ENCODE data around the gene POLR1E. TPM values are rescaled to one million over a fixed set of nuclear protein-coding genes. Genes with fewer than 3 reads are reported as not detected.

The POLR1E gene
- total and polyA plus RNA-seq, 2 donors (not counting 3 experiments of a cell fraction or from before 2014, with no cell fraction given) = 9.0 to 21.2 TPM

GRCh38 chr9:37543468-37543867 lies 57.7 kb downstream of the POLR1E start:
- Histone ChIP-seq H3K79me2 (ENCODE audit: control insufficient read depth, insufficient read depth, low read length) (no peaks in the 10 kb centered on the region), H3K4me1 (ENCODE audit: control insufficient read depth, extremely low read depth, insufficient read depth, low read length) (no peaks in the 10 kb centered on the region), H4K20me1 (replicated peaks; ENCODE audit: control insufficient read depth, extremely low read depth, insufficient read depth, low read length) (no peaks in the 10 kb centered on the region), H3K9me1 (replicated peaks; ENCODE audit: control insufficient read depth, extremely low read depth, insufficient read depth, low read length) (no peaks in the 10 kb centered on the region), H3K27me3 (ENCODE audit: control insufficient read depth in 2 of 2, insufficient read depth in 2 of 2, low read length in 2 of 2) (no peaks in the 10 kb centered on the region), H3K4me2 (ENCODE audit: insufficient read depth, low read length) (no peak overlapping the region), H3K4me3 (replicated peaks in 1 of 3; ENCODE audit: insufficient read depth in 1 of 3, low read depth in 1 of 3, low read length in 3 of 3) (no peak overlapping the region), H3K9ac (replicated peaks; ENCODE audit: extremely low read depth, insufficient read depth, low read length) (no peak overlapping the region), H3K9me3 (replicated peaks; ENCODE audit: control insufficient read depth, insufficient read depth, low read length) (no peaks in the 10 kb centered on the region), H3K36me3 (ENCODE audit: control insufficient read depth in 2 of 2, extremely low read depth in 1 of 2, insufficient read depth in 2 of 2, low read length in 2 of 2) (peaks cover 2 to 14% of the 10 kb centered on the region in 2 experiments), H2AFZ (ENCODE audit: low read depth, low read length) (no peak overlapping the region), H3K27ac (ENCODE audit: insufficient read depth, low read depth, low read length) (no peak overlapping the region)
- intact Hi-C loops (cut with micrococcal nuclease) (no loop called here), dilution Hi-C loops (cut with MboI; ENCODE audit: extremely low pct_ligation_motif_present, low sequenced_read_pairs) (no loop called here)
- ChIA-PET CTCF (no interaction called here), POLR2A (no interaction called here)
- no TSS peak for BruUV-seq (replicated peaks)
- FAIRE-seq (no peak), DNase-seq (ENCODE audit: low read depth, low spot score) (no peak)
- TF ChIP-seq JUN (IDR thresholded peaks at IDR 0.05; ENCODE audit: borderline replicate concordance, insufficient read depth, insufficient read length, low read depth) (no peak), EZH2 (IDR thresholded peaks at IDR 0.05; ENCODE audit: borderline replicate concordance, low read depth, low read length, severe bottlenecking) (no peak), GATA2 (IDR thresholded peaks at IDR 0.05; ENCODE audit: insufficient read depth, insufficient read length, low read depth, low read length) (no peak), POLR2A (IDR thresholded peaks at IDR 0.05; ENCODE audit: low read depth, low read length) (no peak), MYC (IDR thresholded peaks at IDR 0.05; ENCODE audit: low read depth, low read length) (no peak), POLR2AphosphoS5 (IDR thresholded peaks at IDR 0.05; ENCODE audit: insufficient read depth, low read depth, low read length) (no peak), FOS (IDR thresholded peaks at IDR 0.05; ENCODE audit: borderline replicate concordance, insufficient read depth, low read length) (no peak)
- TF ChIP-seq, protein P1, sequence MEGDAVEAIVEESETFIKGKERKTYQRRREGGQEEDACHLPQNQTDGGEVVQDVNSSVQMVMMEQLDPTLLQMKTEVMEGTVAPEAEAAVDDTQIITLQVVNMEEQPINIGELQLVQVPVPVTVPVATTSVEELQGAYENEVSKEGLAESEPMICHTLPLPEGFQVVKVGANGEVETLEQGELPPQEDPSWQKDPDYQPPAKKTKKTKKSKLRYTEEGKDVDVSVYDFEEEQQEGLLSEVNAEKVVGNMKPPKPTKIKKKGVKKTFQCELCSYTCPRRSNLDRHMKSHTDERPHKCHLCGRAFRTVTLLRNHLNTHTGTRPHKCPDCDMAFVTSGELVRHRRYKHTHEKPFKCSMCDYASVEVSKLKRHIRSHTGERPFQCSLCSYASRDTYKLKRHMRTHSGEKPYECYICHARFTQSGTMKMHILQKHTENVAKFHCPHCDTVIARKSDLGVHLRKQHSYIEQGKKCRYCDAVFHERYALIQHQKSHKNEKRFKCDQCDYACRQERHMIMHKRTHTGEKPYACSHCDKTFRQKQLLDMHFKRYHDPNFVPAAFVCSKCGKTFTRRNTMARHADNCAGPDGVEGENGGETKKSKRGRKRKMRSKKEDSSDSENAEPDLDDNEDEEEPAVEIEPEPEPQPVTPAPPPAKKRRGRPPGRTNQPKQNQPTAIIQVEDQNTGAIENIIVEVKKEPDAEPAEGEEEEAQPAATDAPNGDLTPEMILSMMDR (IDR thresholded peaks at IDR 0.05; ENCODE audit: extremely low read depth in 1 of 2, insufficient read depth in 1 of 2, low read depth in 1 of 2, low read length in 2 of 2) = no peak
- TF ChIP-seq, protein P2, sequence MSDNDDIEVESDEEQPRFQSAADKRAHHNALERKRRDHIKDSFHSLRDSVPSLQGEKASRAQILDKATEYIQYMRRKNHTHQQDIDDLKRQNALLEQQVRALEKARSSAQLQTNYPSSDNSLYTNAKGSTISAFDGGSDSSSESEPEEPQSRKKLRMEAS (IDR thresholded peaks at IDR 0.05; ENCODE audit: insufficient read depth, insufficient read length) = no peak
